ENCODE results near the gene KRTAP4-5.

DNA sequence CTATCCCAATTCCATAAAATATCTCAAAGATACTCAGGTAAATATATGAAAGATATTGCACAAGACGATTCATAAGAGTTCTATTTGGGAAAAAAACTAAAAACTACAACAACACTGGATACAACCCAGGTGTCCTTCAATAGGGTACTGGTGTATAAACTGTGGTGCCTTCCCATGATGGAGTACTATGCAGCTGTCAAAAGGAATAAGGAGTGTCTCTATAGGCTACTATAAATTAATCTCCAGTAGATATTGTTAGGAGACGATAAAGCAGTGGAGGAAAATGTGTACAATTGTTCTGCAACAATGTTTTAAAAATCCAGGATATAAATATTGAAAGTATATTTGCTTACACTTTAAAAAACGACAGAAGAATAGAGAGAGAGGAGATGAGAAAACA, 23.2 kb downstream of the KRTAP4-5 start:
- TF ChIP-seq EZH2 (IDR thresholded peaks at IDR 0.05): no peak
- TF ChIP-seq, protein P1, sequence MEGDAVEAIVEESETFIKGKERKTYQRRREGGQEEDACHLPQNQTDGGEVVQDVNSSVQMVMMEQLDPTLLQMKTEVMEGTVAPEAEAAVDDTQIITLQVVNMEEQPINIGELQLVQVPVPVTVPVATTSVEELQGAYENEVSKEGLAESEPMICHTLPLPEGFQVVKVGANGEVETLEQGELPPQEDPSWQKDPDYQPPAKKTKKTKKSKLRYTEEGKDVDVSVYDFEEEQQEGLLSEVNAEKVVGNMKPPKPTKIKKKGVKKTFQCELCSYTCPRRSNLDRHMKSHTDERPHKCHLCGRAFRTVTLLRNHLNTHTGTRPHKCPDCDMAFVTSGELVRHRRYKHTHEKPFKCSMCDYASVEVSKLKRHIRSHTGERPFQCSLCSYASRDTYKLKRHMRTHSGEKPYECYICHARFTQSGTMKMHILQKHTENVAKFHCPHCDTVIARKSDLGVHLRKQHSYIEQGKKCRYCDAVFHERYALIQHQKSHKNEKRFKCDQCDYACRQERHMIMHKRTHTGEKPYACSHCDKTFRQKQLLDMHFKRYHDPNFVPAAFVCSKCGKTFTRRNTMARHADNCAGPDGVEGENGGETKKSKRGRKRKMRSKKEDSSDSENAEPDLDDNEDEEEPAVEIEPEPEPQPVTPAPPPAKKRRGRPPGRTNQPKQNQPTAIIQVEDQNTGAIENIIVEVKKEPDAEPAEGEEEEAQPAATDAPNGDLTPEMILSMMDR (IDR thresholded peaks at IDR 0.05): no peak
- TF ChIP-seq EZH2phosphoT487 (IDR thresholded peaks at IDR 0.05): no peak
